IMR-90 (cell line): Measurements from ENCODE around the gene SLCO3A1. TPM values are rescaled to one million over a fixed set of nuclear protein-coding genes. Genes with fewer than 3 reads are reported as not detected.
A peak's percentile ranks its signal among the peaks of the same experiment; 100 is the strongest.

Experiments used
- ATAC-seq: fragments of 200-7000 bp; cut with Tn5 transposase; 2 replicates; pipeline ENCODE4 v1.9.1; 2020; ENCODE audit warnings: low read depth, mild to moderate bottlenecking, moderate library complexity
- BruUV-seq: library from RNA; stranded (reverse); fragments of 400-500 nt; replicated peaks from 2 replicates; lab custom pipeline; 2021; lab: Mats Ljungman, UMichigan
- CTCF ChIA-PET: fragments of 300-600 bp; formaldehyde crosslinking; extraction: SDS; loops from one replicate; lab custom pipeline; 2021; ENCODE audit warnings: antibody characterized with exemption; lab: Yijun Ruan, JAX
- POLR2A ChIA-PET: fragments of 300-600 bp; sonication (Branson Sonifier 250); formaldehyde crosslinking; loops from one replicate; lab custom pipeline; 2022; ENCODE audit warnings: antibody characterized with exemption; ENCODE audit not compliant: unreplicated experiment; lab: Charles Lee
- DNase-seq: peaks from one replicate; pipeline ENCODE4 v3.0.0; 2013
- H2AFZ ChIP-seq: replicated peaks from 2 replicates; pipeline ENCODE3; 2013; ENCODE audit warnings: low read length, mild to moderate bottlenecking; ENCODE audit not compliant: poor library complexity
- H2AK5ac ChIP-seq: 2 replicates; pipeline ENCODE4 v1.6.1; 2013; ENCODE audit warnings: low read depth, low read length, inconsistent platforms
- H2AK9ac ChIP-seq: replicated peaks from 2 replicates; pipeline ENCODE3; 2013; ENCODE audit warnings: mild to moderate bottlenecking, low read depth, low read length, moderate library complexity; ENCODE audit not compliant: poor library complexity
- H2BK120ac ChIP-seq: 2 replicates; pipeline ENCODE4 v1.6.1; 2013; ENCODE audit warnings: low read depth, low read length, inconsistent platforms
- H2BK15ac ChIP-seq: 3 replicates; pipeline ENCODE4 v1.6.1; 2013; ENCODE audit warnings: low read depth, low read length, inconsistent platforms
- H2BK20ac ChIP-seq: 2 replicates; pipeline ENCODE4 v1.6.1; 2013; ENCODE audit warnings: low read depth, mild to moderate bottlenecking, inconsistent platforms, low read length, moderate library complexity
- H2BK5ac ChIP-seq: 2 replicates; pipeline ENCODE4 v1.6.1; 2013; ENCODE audit warnings: mild to moderate bottlenecking, low read depth, low read length, inconsistent platforms; ENCODE audit not compliant: poor library complexity, severe bottlenecking
- H3K14ac ChIP-seq: replicated peaks from 2 replicates; pipeline ENCODE4 v1.6.1; 2013; ENCODE audit warnings: low read depth, low read length, inconsistent platforms
- H3K18ac ChIP-seq: 2 replicates; pipeline ENCODE4 v1.6.1; 2013; ENCODE audit warnings: low read depth, low read length, control low read depth
- H3K23ac ChIP-seq: 2 replicates; pipeline ENCODE4 v1.6.1; 2013; ENCODE audit warnings: low read depth, low read length, inconsistent platforms
- H3K27ac ChIP-seq: 2 replicates; pipeline ENCODE4 v1.5.1; 2013; ENCODE audit warnings: mild to moderate bottlenecking, control low read depth, low read length; ENCODE audit not compliant: insufficient read depth
- H3K27me3 ChIP-seq: 2 replicates; pipeline ENCODE4 v1.6.1; 2013; ENCODE audit warnings: low read length; ENCODE audit not compliant: control insufficient read depth, insufficient read depth
- H3K36me3 ChIP-seq: 2 replicates; pipeline ENCODE4 v1.6.1; 2013; ENCODE audit warnings: low read length, mixed read lengths; ENCODE audit not compliant: control insufficient read depth, insufficient read depth
- H3K4ac ChIP-seq: 2 replicates; pipeline ENCODE4 v1.6.1; 2013; ENCODE audit warnings: low read depth, low read length, inconsistent platforms
- H3K4me1 ChIP-seq: 2 replicates; pipeline ENCODE4 v1.6.1; 2013; ENCODE audit warnings: low read length, mixed read lengths; ENCODE audit not compliant: control insufficient read depth, insufficient read depth
- H3K4me2 ChIP-seq: 2 replicates; pipeline ENCODE4 v1.6.1; 2013; ENCODE audit warnings: low read depth, mild to moderate bottlenecking, control low read depth, low read length, moderate library complexity
- H3K4me3 ChIP-seq: 2 replicates; pipeline ENCODE4 v1.5.1; 2013; ENCODE audit warnings: low read depth, mild to moderate bottlenecking, control low read depth, low read length, moderate library complexity; ENCODE audit not compliant: insufficient read depth
- H3K56ac ChIP-seq: 2 replicates; pipeline ENCODE4 v1.6.1; 2013; ENCODE audit warnings: low read length, inconsistent platforms; ENCODE audit not compliant: insufficient read depth; ENCODE audit errors: extremely low read depth
- H3K79me1 ChIP-seq, 2 experiments: 2 replicates each; pipeline ENCODE4 v1.6.1; 2013; ENCODE audit warnings: low read length in 2 of 2, inconsistent platforms in 1 of 2, low read depth in 1 of 2
- H3K9ac ChIP-seq: 2 replicates; pipeline ENCODE4 v1.6.1; 2013; ENCODE audit warnings: low read depth, low read length, control low read depth
- H3K9me1 ChIP-seq: 2 replicates; pipeline ENCODE4 v1.6.1; 2013; ENCODE audit warnings: low read length, inconsistent platforms; ENCODE audit not compliant: insufficient read depth
- H3K9me3 ChIP-seq: 2 replicates; pipeline ENCODE4 v1.6.1; 2013; ENCODE audit warnings: low read length; ENCODE audit not compliant: control insufficient read depth, insufficient read depth
- H4K20me1 ChIP-seq: 2 replicates; pipeline ENCODE4 v1.6.1; 2013; ENCODE audit warnings: low read length, inconsistent platforms; ENCODE audit not compliant: insufficient read depth
- H4K5ac ChIP-seq: 2 replicates; pipeline ENCODE4 v1.6.1; 2013; ENCODE audit warnings: mild to moderate bottlenecking, low read depth, low read length, control low read depth
- H4K8ac ChIP-seq, 2 experiments: 2 replicates each; pipeline ENCODE4 v1.6.1; 2013; ENCODE audit warnings: low read depth in 2 of 2, low read length in 2 of 2, control low read depth in 1 of 2, inconsistent platforms in 1 of 2
- H4K91ac ChIP-seq: 2 replicates; pipeline ENCODE4 v1.6.1; 2013; ENCODE audit warnings: low read depth, low read length, inconsistent platforms; ENCODE audit not compliant: insufficient read depth
- BHLHE40 ChIP-seq: fragments of 150-350 bp; IDR thresholded peaks from 2 replicates; pipeline ENCODE4 v1.6.1; 2016; ENCODE audit warnings: mild to moderate bottlenecking, low read depth, low read length
- CEBPB ChIP-seq: IDR thresholded peaks from 2 replicates; pipeline ENCODE4 v1.6.1; 2012; ENCODE audit warnings: low read depth, low read length, improper control_type of control experiment
- CHD1 ChIP-seq: IDR thresholded peaks from 2 replicates; pipeline ENCODE4 v1.6.1; 2012; ENCODE audit warnings: low read depth, low read length, improper control_type of control experiment
- FOS ChIP-seq: fragments of 150-350 bp; IDR thresholded peaks from 2 replicates; pipeline ENCODE4 v1.6.1; 2016; ENCODE audit warnings: low read depth, low read length
- MAFK ChIP-seq: IDR thresholded peaks from 2 replicates; pipeline ENCODE4 v1.6.1; 2012; ENCODE audit warnings: low read depth, low read length, improper control_type of control experiment
- MAZ ChIP-seq: IDR thresholded peaks from 2 replicates; pipeline ENCODE4 v1.6.1; 2012; ENCODE audit warnings: low read depth, mild to moderate bottlenecking, low read length, improper control_type of control experiment, moderate library complexity, borderline replicate concordance
- MXI1 ChIP-seq: IDR thresholded peaks from 2 replicates; pipeline ENCODE4 v1.6.1; 2012; ENCODE audit warnings: low read depth, mild to moderate bottlenecking, low read length, moderate library complexity, borderline replicate concordance
- NFE2L2 ChIP-seq: fragments of 150-350 bp; IDR thresholded peaks from 2 replicates; pipeline ENCODE4 v1.6.1; 2016; ENCODE audit warnings: low read depth, mild to moderate bottlenecking, low read length
- POLR2A ChIP-seq: IDR thresholded peaks from 2 replicates; pipeline ENCODE4 v1.6.1; 2012; ENCODE audit warnings: mild to moderate bottlenecking, low read depth, low read length
- RAD21 ChIP-seq: IDR thresholded peaks from 2 replicates; pipeline ENCODE4 v1.6.1; 2012; ENCODE audit warnings: low read length, improper control_type of control experiment
- RCOR1 ChIP-seq: IDR thresholded peaks from 2 replicates; pipeline ENCODE4 v1.6.1; 2012; ENCODE audit warnings: mild to moderate bottlenecking, low read length, improper control_type of control experiment; ENCODE audit not compliant: insufficient replicate concordance
- RFX5 ChIP-seq: IDR thresholded peaks from 2 replicates; pipeline ENCODE4 v1.8.0; 2012; ENCODE audit warnings: low read depth, mild to moderate bottlenecking, low read length, moderate library complexity
- SMC3 ChIP-seq: fragments of 150-350 bp; IDR thresholded peaks from 2 replicates; pipeline ENCODE4 v1.6.1; 2016; ENCODE audit warnings: low read depth, mild to moderate bottlenecking, antibody characterized with exemption, low read length, moderate library complexity
- WGBS, 2 experiments: methylation state at CpG; one replicate each; pipeline versions ENCODE4 v1.1.5 to v1.1.7; 2013; ENCODE audit warnings: missing lambda C conversion rate in 2 of 2; ENCODE audit not compliant: insufficient read length in 1 of 2; ENCODE audit errors: extremely low coverage in 2 of 2; 5-methylcytosine and 5-hydroxymethylcytosine counted together
- dilution Hi-C: fragments of 300-500 bp; cut with HindIII; formaldehyde crosslinking; loops from one replicate; pipeline ENCODE4 v1.14.3; 2018; ENCODE audit warnings: low sequenced_read_pairs; ENCODE audit not compliant: unreplicated experiment
- in situ Hi-C: fragments of 300-500 bp; cut with MboI; formaldehyde crosslinking; loops from 3 replicates; pipeline ENCODE4 v1.14.3; 2019; ENCODE audit warnings: low sequenced_read_pairs, inconsistent platforms, mixed read lengths
- intact Hi-C: fragments of 100-400 bp; cut with micrococcal nuclease; formaldehyde crosslinking; loops from 2 replicates; pipeline ENCODE4 v1.10.0; 2022
- polyA plus RNA-seq, 3 experiments: library from polyadenylated mRNA; depleted of rRNA; stranded (reverse); fragments of >200 nt; gene quantifications; 2 replicates each; pipeline ENCODE4 v1.2.3, GENCODE V29; 2012; ENCODE audit warnings: low replicate concordance in 1 of 3
- total RNA-seq: library from RNA; depleted of rRNA; stranded (reverse); fragments of >200 nt; gene quantifications from 2 replicates; pipeline ENCODE4 v1.2.3, GENCODE V29; 2012
- TF ChIP-seq, protein P1 (sequence below): fragments of 150-350 bp; IDR thresholded peaks from 2 replicates; pipeline ENCODE4 v1.6.1; 2017; ENCODE audit warnings: mild to moderate bottlenecking, antibody characterized with exemption, low read length, low read depth
- TF ChIP-seq, protein P2 (sequence below): fragments of 150-350 bp; IDR thresholded peaks from 2 replicates; pipeline ENCODE4 v1.6.1; 2016; ENCODE audit warnings: low read depth, mild to moderate bottlenecking, low read length, moderate library complexity, borderline replicate concordance
- TF ChIP-seq, protein P3 (sequence below): conservative IDR thresholded peaks from 2 replicates; pipeline ENCODE4 v1.5.1; 2012; ENCODE audit warnings: mild to moderate bottlenecking, low read depth, low read length, improper control_type of control experiment

SLCO3A1 gene
- total and polyA plus RNA-seq, 2 of the 4 experiments (the other 2 are of a cell fraction): 4.7 to 8.1 TPM

DNA sequence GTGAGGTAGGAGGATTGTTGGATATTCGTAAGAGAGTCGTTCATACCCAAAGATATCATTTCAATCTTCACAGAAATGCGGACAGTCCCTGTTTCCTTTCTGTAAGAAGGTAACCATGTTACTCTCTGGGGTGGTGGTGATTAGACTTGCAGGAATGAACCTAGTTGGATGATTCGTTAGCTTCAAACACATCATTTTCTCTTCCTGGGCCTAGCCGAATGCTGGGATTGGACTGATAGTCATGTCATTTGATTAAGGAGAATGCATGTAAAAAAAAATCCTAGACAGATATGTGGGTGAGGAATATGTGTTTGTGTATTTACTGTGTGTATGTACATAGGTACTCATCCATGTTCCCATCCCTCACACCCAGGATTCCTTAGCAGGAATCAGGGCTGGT is 12.4 kb downstream of the SLCO3A1 start:
- intact Hi-C loops: loop anchor here (5.0 kb wide), 2 partner anchors 61 to 106 kb away; no protein-coding TSS in a partner anchor
- in situ Hi-C loops: no loop called here
- H3K27me3 ChIP-seq: no peaks in the 10 kb centered on the region
- no peak overlapping the region; the same call in none of the 2 replicates for H4K91ac ChIP-seq
- H2AK5ac ChIP-seq: no peak overlapping the region
- H4K5ac ChIP-seq: peak overlapping the region; percentile 55
- no peak overlapping the region for H3K4me2 ChIP-seq
- WGBS, 2 experiments: no CpG with 5 or more reads among the region's 5 CpGs
- POLR2A ChIA-PET: no interaction called here
- CTCF ChIA-PET: interaction anchor here (1.4 kb wide), 1 partner anchor 12 kb away, joined by 5 read pairs; the partner anchor contains the start of gene SLCO3A1
- H2BK120ac ChIP-seq: peak overlapping the region; percentile 20
- no peak overlapping the region for H2AFZ ChIP-seq
- peak overlapping the region; percentile 27; the same call in 1 of the 2 replicates for H2BK20ac ChIP-seq
- H3K18ac ChIP-seq: peak overlapping the region; percentile 56; the same call in 1 of the 2 replicates
- no peak for ATAC-seq
- H4K8ac ChIP-seq: peak overlapping the region in 1 of 2 experiments; percentile 57; a peak in 2 of 4 replicates
- H3K4me1 ChIP-seq: peaks cover 17% of the 10 kb centered on the region
- H3K23ac ChIP-seq: no peak overlapping the region
- no peak overlapping the region for H2AK9ac ChIP-seq
- H4K20me1 ChIP-seq: 0 out of 2 replicates have a peak, but pooled peaks cover 4% of the 10 kb centered on the region
- peak overlapping the region; percentile 52 for H3K4ac ChIP-seq
- BruUV-seq: no TSS peak
- peaks cover 0 to 22% of the 10 kb centered on the region in 2 experiments; a peak in 2 of 4 replicates for H3K79me1 ChIP-seq
- dilution Hi-C loops: no loop called here
- no peak overlapping the region for H3K9ac ChIP-seq
- no peak overlapping the region for H3K4me3 ChIP-seq
- H3K36me3 ChIP-seq: no peaks in the 10 kb centered on the region
- H3K9me1 ChIP-seq: peaks cover 6% of the 10 kb centered on the region; the same call in 1 of the 2 replicates
- peak; percentile 40 for DNase-seq
- H3K9me3 ChIP-seq: no peaks in the 10 kb centered on the region
- H3K14ac ChIP-seq: peak overlapping the region; percentile 48; the same call in 1 of the 2 replicates
- no peak overlapping the region for H3K56ac ChIP-seq
- 0 out of 3 replicates have a peak overlapping the region, but pooled peaks have one; percentile 32 for H2BK15ac ChIP-seq
- peak overlapping the region; percentile 38 for H2BK5ac ChIP-seq
- TF ChIP-seq SMC3 (no peak), BHLHE40 (no peak), MAFK (no peak), MAZ (no peak), RFX5 (no peak), RAD21 (no peak), RCOR1 (no peak), CHD1 (no peak), MXI1 (no peak), POLR2A (no peak), CEBPB (no peak), FOS (no peak), NFE2L2 (no peak)
- TF ChIP-seq, protein P1, sequence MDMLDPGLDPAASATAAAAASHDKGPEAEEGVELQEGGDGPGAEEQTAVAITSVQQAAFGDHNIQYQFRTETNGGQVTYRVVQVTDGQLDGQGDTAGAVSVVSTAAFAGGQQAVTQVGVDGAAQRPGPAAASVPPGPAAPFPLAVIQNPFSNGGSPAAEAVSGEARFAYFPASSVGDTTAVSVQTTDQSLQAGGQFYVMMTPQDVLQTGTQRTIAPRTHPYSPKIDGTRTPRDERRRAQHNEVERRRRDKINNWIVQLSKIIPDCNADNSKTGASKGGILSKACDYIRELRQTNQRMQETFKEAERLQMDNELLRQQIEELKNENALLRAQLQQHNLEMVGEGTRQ: no peak
- TF ChIP-seq, protein P2, sequence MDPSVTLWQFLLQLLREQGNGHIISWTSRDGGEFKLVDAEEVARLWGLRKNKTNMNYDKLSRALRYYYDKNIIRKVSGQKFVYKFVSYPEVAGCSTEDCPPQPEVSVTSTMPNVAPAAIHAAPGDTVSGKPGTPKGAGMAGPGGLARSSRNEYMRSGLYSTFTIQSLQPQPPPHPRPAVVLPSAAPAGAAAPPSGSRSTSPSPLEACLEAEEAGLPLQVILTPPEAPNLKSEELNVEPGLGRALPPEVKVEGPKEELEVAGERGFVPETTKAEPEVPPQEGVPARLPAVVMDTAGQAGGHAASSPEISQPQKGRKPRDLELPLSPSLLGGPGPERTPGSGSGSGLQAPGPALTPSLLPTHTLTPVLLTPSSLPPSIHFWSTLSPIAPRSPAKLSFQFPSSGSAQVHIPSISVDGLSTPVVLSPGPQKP: no peak
- TF ChIP-seq, protein P3, sequence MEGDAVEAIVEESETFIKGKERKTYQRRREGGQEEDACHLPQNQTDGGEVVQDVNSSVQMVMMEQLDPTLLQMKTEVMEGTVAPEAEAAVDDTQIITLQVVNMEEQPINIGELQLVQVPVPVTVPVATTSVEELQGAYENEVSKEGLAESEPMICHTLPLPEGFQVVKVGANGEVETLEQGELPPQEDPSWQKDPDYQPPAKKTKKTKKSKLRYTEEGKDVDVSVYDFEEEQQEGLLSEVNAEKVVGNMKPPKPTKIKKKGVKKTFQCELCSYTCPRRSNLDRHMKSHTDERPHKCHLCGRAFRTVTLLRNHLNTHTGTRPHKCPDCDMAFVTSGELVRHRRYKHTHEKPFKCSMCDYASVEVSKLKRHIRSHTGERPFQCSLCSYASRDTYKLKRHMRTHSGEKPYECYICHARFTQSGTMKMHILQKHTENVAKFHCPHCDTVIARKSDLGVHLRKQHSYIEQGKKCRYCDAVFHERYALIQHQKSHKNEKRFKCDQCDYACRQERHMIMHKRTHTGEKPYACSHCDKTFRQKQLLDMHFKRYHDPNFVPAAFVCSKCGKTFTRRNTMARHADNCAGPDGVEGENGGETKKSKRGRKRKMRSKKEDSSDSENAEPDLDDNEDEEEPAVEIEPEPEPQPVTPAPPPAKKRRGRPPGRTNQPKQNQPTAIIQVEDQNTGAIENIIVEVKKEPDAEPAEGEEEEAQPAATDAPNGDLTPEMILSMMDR: no peak
- H3K27ac ChIP-seq: no peak overlapping the region
